GM12878 (cell line): ENCODE data around the gene GPR34. TPM values are rescaled to one million over a fixed set of nuclear protein-coding genes. Genes with fewer than 3 reads are reported as not detected.

ENCODE experiments used
- ATAC-seq: fragments of 200-7000 bp; cut with Tn5 transposase; 3 replicates; pipeline ENCODE4 v1.9.1; 2020; ENCODE audit warnings: mild to moderate bottlenecking, moderate library complexity
- BruUV-seq: library from RNA; stranded (reverse); fragments of 400-500 nt; replicated peaks from 2 replicates; lab custom pipeline; 2021; lab: Mats Ljungman, UMichigan
- CTCF ChIA-PET: fragments of 300-600 bp; sonication (Branson Sonifier 250); formaldehyde crosslinking; extraction: SDS; loops from one replicate; lab custom pipeline; 2021; ENCODE audit warnings: inconsistent platforms; lab: Yijun Ruan, JAX
- POLR2A ChIA-PET: fragments of 350-600 bp; formaldehyde crosslinking; extraction: SDS; loops from one replicate; lab custom pipeline; 2021; ENCODE audit warnings: inconsistent platforms; lab: Charles Lee
- RAD21 ChIA-PET: fragments of 300-600 bp; sonication (Branson Sonifier 250); formaldehyde crosslinking; loops from one replicate; lab custom pipeline; 2023; ENCODE audit warnings: antibody characterized with exemption; ENCODE audit not compliant: unreplicated experiment; lab: Charles Lee
- SMC1A ChIA-PET: fragments of 300-600 bp; sonication (Branson Sonifier 250); formaldehyde crosslinking; loops from one replicate; lab custom pipeline; 2023; ENCODE audit not compliant: unreplicated experiment, uncharacterized antibody; lab: Charles Lee
- DNase-seq: peaks from one replicate; pipeline ENCODE4 v3.0.0-alpha.2; 2011; ENCODE audit warnings: low read depth, low spot score
- FAIRE-seq: peaks from 3 replicates; lab custom pipeline; 2011; peaks lifted over from hg19 to GRCh38; lab: Jason Lieb, UNC
- H2AFZ ChIP-seq: 2 replicates; pipeline ENCODE4 v1.6.0; 2011; ENCODE audit warnings: low read depth, low read length, control low read depth; ENCODE audit not compliant: control insufficient read depth
- H3K27ac ChIP-seq: 2 replicates; pipeline ENCODE4 v1.5.1; 2011; ENCODE audit warnings: control low read depth; ENCODE audit not compliant: control insufficient read depth, insufficient read depth
- H3K27me3 ChIP-seq, 2 experiments: replicated peaks in 1 of 2; 2 replicates each; pipeline versions ENCODE4 v1.6.0 to v1.6.1; 2011; ENCODE audit warnings: low read length in 1 of 2; ENCODE audit not compliant: control insufficient read depth in 2 of 2, insufficient read depth in 2 of 2
- H3K36me3 ChIP-seq, 2 experiments: 2 replicates each; pipeline ENCODE4 v1.5.1; 2011; ENCODE audit warnings: low read length in 1 of 2; ENCODE audit not compliant: control insufficient read depth in 2 of 2, insufficient read depth in 2 of 2
- H3K4me1 ChIP-seq: 2 replicates; pipeline ENCODE4 v1.6.1; 2011; ENCODE audit warnings: mild to moderate bottlenecking, low read length, moderate library complexity, mixed read lengths; ENCODE audit not compliant: control insufficient read depth, insufficient read depth
- H3K4me2 ChIP-seq: 2 replicates; pipeline ENCODE4 v1.6.0; 2011; ENCODE audit warnings: control low read depth; ENCODE audit not compliant: control insufficient read depth, insufficient read depth
- H3K4me3 ChIP-seq: fragments of 200-600 bp; sonication (generic); 2 replicates; pipeline ENCODE4 v1.5.1; 2016
- H3K79me2 ChIP-seq: 2 replicates; pipeline ENCODE4 v1.6.0; 2011; ENCODE audit warnings: low read length; ENCODE audit not compliant: control insufficient read depth, insufficient read depth
- H3K9ac ChIP-seq: 2 replicates; pipeline ENCODE4 v1.8.0; 2011; ENCODE audit warnings: low read length, control low read depth, mixed read lengths; ENCODE audit not compliant: control insufficient read depth, insufficient read depth
- H3K9me3 ChIP-seq: replicated peaks from 3 replicates; pipeline ENCODE4 v1.5.1; 2011; ENCODE audit warnings: mild to moderate bottlenecking, low read length; ENCODE audit not compliant: control insufficient read depth, insufficient read depth
- H4K20me1 ChIP-seq: 2 replicates; pipeline ENCODE4 v1.6.0; 2011; ENCODE audit not compliant: control insufficient read depth, insufficient read depth
- BCL11A ChIP-seq: IDR thresholded peaks from 2 replicates; pipeline ENCODE4 v1.6.1; 2011; ENCODE audit warnings: low read depth, low read length
- CBFB ChIP-seq: IDR thresholded peaks from 2 replicates; pipeline ENCODE4 v1.6.1; 2016; ENCODE audit warnings: antibody characterized with exemption, low read depth
- FOXM1 ChIP-seq: IDR thresholded peaks from 2 replicates; pipeline ENCODE4 v1.6.1; 2012; ENCODE audit warnings: low read depth, mild to moderate bottlenecking, inconsistent platforms, low read length, moderate library complexity
- IKZF1 ChIP-seq: fragments of 450-650 bp; conservative IDR thresholded peaks from 2 replicates; pipeline ENCODE4 v1.6.1; 2017; ENCODE audit warnings: antibody characterized with exemption, mild to moderate bottlenecking
- IKZF2 ChIP-seq, 2 experiments: fragments of 450-650 bp; IDR thresholded peaks; 2 replicates each; pipeline ENCODE4 v1.6.1; 2017; ENCODE audit warnings: mild to moderate bottlenecking in 2 of 2, moderate library complexity in 2 of 2
- IRF4 ChIP-seq: IDR thresholded peaks from 2 replicates; pipeline ENCODE4 v1.6.1; 2011; ENCODE audit warnings: low read depth, low read length
- JUNB ChIP-seq: IDR thresholded peaks from 2 replicates; pipeline ENCODE4 v1.6.1; 2016; ENCODE audit warnings: antibody characterized with exemption, mild to moderate bottlenecking
- JUND ChIP-seq: IDR thresholded peaks from 2 replicates; pipeline ENCODE4 v1.6.1; 2012; ENCODE audit warnings: low read depth, mild to moderate bottlenecking, low read length, improper control_type of control experiment, moderate library complexity
- MEF2A ChIP-seq: IDR thresholded peaks from 2 replicates; pipeline ENCODE4 v1.6.1; 2011; ENCODE audit warnings: low read depth, mild to moderate bottlenecking, low read length, moderate library complexity; ENCODE audit not compliant: insufficient read depth
- MTA2 ChIP-seq: fragments of 450-650 bp; IDR thresholded peaks from 2 replicates; pipeline ENCODE4 v1.6.1; 2016; ENCODE audit warnings: low read depth, mild to moderate bottlenecking, moderate library complexity
- MTA3 ChIP-seq: IDR thresholded peaks from 2 replicates; pipeline ENCODE4 v1.6.1; 2012; ENCODE audit warnings: low read length, inconsistent platforms, borderline replicate concordance
- MYB ChIP-seq: fragments of 150-350 bp; IDR thresholded peaks from 2 replicates; pipeline ENCODE4 v1.6.1; 2014; ENCODE audit warnings: mild to moderate bottlenecking, low read depth, low read length, borderline replicate concordance
- NFIC ChIP-seq: IDR thresholded peaks from 2 replicates; pipeline ENCODE4 v1.6.1; 2012; ENCODE audit warnings: low read depth, mild to moderate bottlenecking, inconsistent platforms, low read length, moderate library complexity
- NFXL1 ChIP-seq: fragments of 450-650 bp; IDR thresholded peaks from 2 replicates; pipeline ENCODE4 v1.6.1; 2017; ENCODE audit warnings: antibody characterized with exemption, mild to moderate bottlenecking, borderline replicate concordance
- RUNX3 ChIP-seq: IDR thresholded peaks from 2 replicates; pipeline ENCODE4 v1.6.1; 2012; ENCODE audit warnings: low read length, inconsistent platforms
- SPI1 ChIP-seq: IDR thresholded peaks from 2 replicates; pipeline ENCODE4 v1.6.1; 2011; ENCODE audit warnings: low read depth, mild to moderate bottlenecking, low read length, moderate library complexity, borderline replicate concordance; ENCODE audit not compliant: insufficient read depth
- SUPT20H ChIP-seq: IDR thresholded peaks from 2 replicates; pipeline ENCODE4 v1.6.1; 2011; ENCODE audit warnings: low read depth, mild to moderate bottlenecking, low read length, moderate library complexity, borderline replicate concordance; ENCODE audit not compliant: control insufficient read depth
- ZBTB11 ChIP-seq: fragments of 450-650 bp; formaldehyde crosslinking; IDR thresholded peaks from 2 replicates; pipeline ENCODE4 v1.5.0; 2022; ENCODE audit warnings: mild to moderate bottlenecking, missing genetic modification characterization
- WGBS: methylation state at CpG from one replicate; pipeline ENCODE4 v1.1.6; 2016; ENCODE audit warnings: low lambda C conversion rate; ENCODE audit not compliant: insufficient replicate concordance, insufficient coverage; ENCODE audit errors: missing lambda C conversion rate; 5-methylcytosine and 5-hydroxymethylcytosine counted together
- in situ Hi-C: fragments of 300-500 bp; cut with MboI; formaldehyde crosslinking; loops from 9 replicates; pipeline ENCODE4 v1.14.3; 2018; ENCODE audit warnings: mixed read lengths
- intact Hi-C: fragments of 100-400 bp; cut with micrococcal nuclease; formaldehyde crosslinking; loops from one replicate; pipeline ENCODE4 v1.14.2; 2022; ENCODE audit not compliant: unreplicated experiment
- polyA plus RNA-seq, 11 experiments: library from polyadenylated mRNA; depleted of rRNA in 4 of 11; unstranded in 6 of 11; stranded (reverse) in 5 of 11; fragments of >200 nt; fragmentation: Nextera tagmentation in 4 of 11; fragmentation: Illumina TruSeq in 1 of 11; extraction: Ambion mirVana in 4 of 11; extraction: Trizol in 1 of 11; gene quantifications; 1 replicate in 1 of 11; 2 replicates in 10 of 11; pipeline versions ENCODE4 v1.2.1 to v1.2.3, GENCODE V29; 2011 to 2016; ENCODE audit warnings: inconsistent platforms in 2 of 11, missing spikeins in 2 of 11, low read depth in 1 of 11
- total RNA-seq, 4 experiments: library from RNA; depleted of rRNA in 3 of 4; stranded (reverse); fragments of >200 nt in 3 of 4; fragmentation: Illumina TruSeq in 1 of 4; extraction: Trizol in 1 of 4; gene quantifications; 2 replicates each; pipeline versions ENCODE4 v1.2.1 to v1.2.3, GENCODE V29; 2013 to 2021

The GPR34 gene
- total and polyA plus RNA-seq, 10 of the 15 experiments (the other 5 are each of a cell fraction or from before 2014, with no cell fraction given), result 0.12 to 0.84 (median 0.28) TPM; not detected in 1

- TF ChIP-seq IRF4 (no peak), SUPT20H (no peak), MYB (no peak), ZBTB11 (no peak), MEF2A (peak; percentile 85)
Observed at GRCh38 chrX:41684940-41685339, 3.8 kb upstream of the GPR34 start (continued).

- Histone ChIP-seq H3K4me3 (no peak overlapping the region), H3K79me2 (no peaks in the 10 kb centered on the region), H3K4me2 (no peak overlapping the region), H3K27ac (no peak overlapping the region), H3K36me3 (no peaks in the 10 kb centered on the region), H2AFZ (no peak overlapping the region), H3K4me1 (peaks cover 6% of the 10 kb centered on the region), H3K9ac (no peak overlapping the region), H3K9me3 (no peaks in the 10 kb centered on the region), H3K27me3 (no peaks in the 10 kb centered on the region), H4K20me1 (no peaks in the 10 kb centered on the region)
- TF ChIP-seq BCL11A (no peak), MTA3 (no peak; the same call in 1 of the 2 replicates), JUNB (peak; percentile 21; the same call in 1 of the 2 replicates), CBFB (no peak), SPI1 (peak; percentile 50; the same call in 1 of the 2 replicates), NFXL1 (no peak), MTA2 (0 out of 2 replicates have a peak, but pooled peaks have one; percentile 25), RUNX3 (peak; percentile 79), IKZF1 (0 out of 2 replicates have a peak, but pooled peaks have one; percentile 11), JUND (no peak), IKZF2 (IDR thresholded peaks at IDR 0.05) (peak in 1 of 2 experiments; percentile 25; a peak in 1 of 4 replicates), NFIC (peak; percentile 65), FOXM1 (no peak)
- in situ Hi-C loops, result no loop called here
- ChIA-PET CTCF (interaction anchor here (0.9 kb wide), 1 partner anchor 10 kb away, joined by 3 read pairs; no protein-coding TSS in a partner anchor), SMC1A (interaction anchor here (0.7 to 2.0 kb wide), 5 partner anchors 19 to 169 kb away, joined by 3 to 5 read pairs (median 3); no protein-coding TSS in a partner anchor), POLR2A (no interaction called here), RAD21 (interaction anchor here (0.7 kb wide), 1 partner anchor 20 kb away, joined by 3 read pairs; no protein-coding TSS in a partner anchor)
- FAIRE-seq (peak; percentile 61), ATAC-seq (peak; percentile 66), DNase-seq (no peak)
- intact Hi-C loops, result no loop called here
- WGBS, result 24% methylated on average over 4 of the region's 4 CpGs
- BruUV-seq, result no TSS peak
Observed at GRCh38 chrX:41686788-41687187, 2.0 kb upstream of the GPR34 start.
